Ishikawa (cell line): ENCODE data around the gene FAM124A.

Source experiments
- CEBPB ChIP-seq: IDR thresholded peaks from 2 replicates; pipeline ENCODE4 v1.6.1; 2012
- CREB1 ChIP-seq: IDR thresholded peaks from 2 replicates; pipeline ENCODE4 v1.6.1; 2012; ENCODE audit warnings: low read depth
- EGR1 ChIP-seq: IDR thresholded peaks from 2 replicates; pipeline ENCODE4 v1.6.1; 2012
- EP300 ChIP-seq: IDR thresholded peaks from 2 replicates; pipeline ENCODE4 v1.6.1; 2012; ENCODE audit warnings: borderline replicate concordance
- FOXM1 ChIP-seq: IDR thresholded peaks from 2 replicates; pipeline ENCODE4 v1.6.1; 2012; ENCODE audit warnings: low read depth, borderline replicate concordance
- MAX ChIP-seq: IDR thresholded peaks from 2 replicates; pipeline ENCODE4 v1.6.1; 2012
- NFIC ChIP-seq: IDR thresholded peaks from 2 replicates; pipeline ENCODE4 v1.6.1; 2012
- RAD21 ChIP-seq: IDR thresholded peaks from 2 replicates; pipeline ENCODE4 v1.6.1; 2012; ENCODE audit warnings: low read depth
- TAF1 ChIP-seq: IDR thresholded peaks from 2 replicates; pipeline ENCODE4 v1.6.1; 2012; ENCODE audit warnings: low read depth, mild to moderate bottlenecking
- TCF12 ChIP-seq: IDR thresholded peaks from 2 replicates; pipeline ENCODE4 v1.6.1; 2012; ENCODE audit warnings: low read depth
- TEAD4 ChIP-seq: IDR thresholded peaks from 2 replicates; pipeline ENCODE4 v1.6.1; 2012
- USF1 ChIP-seq: IDR thresholded peaks from 2 replicates; pipeline ENCODE4 v1.6.1; 2012
- YY1 ChIP-seq: IDR thresholded peaks from 2 replicates; pipeline ENCODE4 v1.6.1; 2012; ENCODE audit warnings: low read depth
- ZBTB7A ChIP-seq: IDR thresholded peaks from 2 replicates; pipeline ENCODE4 v1.6.1; 2012; ENCODE audit warnings: low read depth
- TF ChIP-seq, protein P1 (sequence below): IDR thresholded peaks from 2 replicates; pipeline ENCODE4 v1.6.1; 2012; ENCODE audit warnings: low read depth, mild to moderate bottlenecking

FAM124A gene

GRCh38 chr13:51255556-51255955 lies 33.4 kb downstream of the FAM124A start:
- TF ChIP-seq CEBPB = no peak
- TF ChIP-seq TEAD4 = no peak
- no peak for TF ChIP-seq CREB1
- no peak for TF ChIP-seq RAD21
- no peak for TF ChIP-seq FOXM1
- TF ChIP-seq MAX = no peak

DNA sequence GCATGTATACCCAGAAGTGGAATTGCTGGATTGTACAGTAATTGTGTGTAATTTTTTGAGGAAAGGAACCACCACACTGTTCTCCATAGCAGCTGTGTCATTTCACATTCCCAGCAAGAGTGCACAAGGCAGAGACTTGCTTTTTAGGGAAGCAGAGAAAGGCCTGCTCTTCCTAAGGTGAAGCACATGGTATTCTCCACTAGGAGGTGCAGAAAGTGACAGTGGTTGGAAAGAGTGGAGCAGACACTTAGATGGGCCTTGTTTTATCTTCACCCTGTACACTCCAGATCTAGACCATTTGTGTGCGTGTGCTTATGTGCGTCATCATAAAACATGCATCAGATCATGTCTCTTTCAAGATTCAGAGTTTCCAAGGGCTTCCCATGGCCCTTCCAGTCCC lies 35.0 kb downstream of the FAM124A start:
- TF ChIP-seq NFIC (no peak), CREB1 (no peak), YY1 (no peak), USF1 (no peak), TAF1 (no peak), TCF12 (no peak), CEBPB (no peak), MAX (no peak), TEAD4 (no peak), ZBTB7A (no peak), EGR1 (no peak), FOXM1 (no peak), RAD21 (no peak), EP300 (no peak)
- TF ChIP-seq, protein P1, sequence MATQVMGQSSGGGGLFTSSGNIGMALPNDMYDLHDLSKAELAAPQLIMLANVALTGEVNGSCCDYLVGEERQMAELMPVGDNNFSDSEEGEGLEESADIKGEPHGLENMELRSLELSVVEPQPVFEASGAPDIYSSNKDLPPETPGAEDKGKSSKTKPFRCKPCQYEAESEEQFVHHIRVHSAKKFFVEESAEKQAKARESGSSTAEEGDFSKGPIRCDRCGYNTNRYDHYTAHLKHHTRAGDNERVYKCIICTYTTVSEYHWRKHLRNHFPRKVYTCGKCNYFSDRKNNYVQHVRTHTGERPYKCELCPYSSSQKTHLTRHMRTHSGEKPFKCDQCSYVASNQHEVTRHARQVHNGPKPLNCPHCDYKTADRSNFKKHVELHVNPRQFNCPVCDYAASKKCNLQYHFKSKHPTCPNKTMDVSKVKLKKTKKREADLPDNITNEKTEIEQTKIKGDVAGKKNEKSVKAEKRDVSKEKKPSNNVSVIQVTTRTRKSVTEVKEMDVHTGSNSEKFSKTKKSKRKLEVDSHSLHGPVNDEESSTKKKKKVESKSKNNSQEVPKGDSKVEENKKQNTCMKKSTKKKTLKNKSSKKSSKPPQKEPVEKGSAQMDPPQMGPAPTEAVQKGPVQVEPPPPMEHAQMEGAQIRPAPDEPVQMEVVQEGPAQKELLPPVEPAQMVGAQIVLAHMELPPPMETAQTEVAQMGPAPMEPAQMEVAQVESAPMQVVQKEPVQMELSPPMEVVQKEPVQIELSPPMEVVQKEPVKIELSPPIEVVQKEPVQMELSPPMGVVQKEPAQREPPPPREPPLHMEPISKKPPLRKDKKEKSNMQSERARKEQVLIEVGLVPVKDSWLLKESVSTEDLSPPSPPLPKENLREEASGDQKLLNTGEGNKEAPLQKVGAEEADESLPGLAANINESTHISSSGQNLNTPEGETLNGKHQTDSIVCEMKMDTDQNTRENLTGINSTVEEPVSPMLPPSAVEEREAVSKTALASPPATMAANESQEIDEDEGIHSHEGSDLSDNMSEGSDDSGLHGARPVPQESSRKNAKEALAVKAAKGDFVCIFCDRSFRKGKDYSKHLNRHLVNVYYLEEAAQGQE = no peak

DNA sequence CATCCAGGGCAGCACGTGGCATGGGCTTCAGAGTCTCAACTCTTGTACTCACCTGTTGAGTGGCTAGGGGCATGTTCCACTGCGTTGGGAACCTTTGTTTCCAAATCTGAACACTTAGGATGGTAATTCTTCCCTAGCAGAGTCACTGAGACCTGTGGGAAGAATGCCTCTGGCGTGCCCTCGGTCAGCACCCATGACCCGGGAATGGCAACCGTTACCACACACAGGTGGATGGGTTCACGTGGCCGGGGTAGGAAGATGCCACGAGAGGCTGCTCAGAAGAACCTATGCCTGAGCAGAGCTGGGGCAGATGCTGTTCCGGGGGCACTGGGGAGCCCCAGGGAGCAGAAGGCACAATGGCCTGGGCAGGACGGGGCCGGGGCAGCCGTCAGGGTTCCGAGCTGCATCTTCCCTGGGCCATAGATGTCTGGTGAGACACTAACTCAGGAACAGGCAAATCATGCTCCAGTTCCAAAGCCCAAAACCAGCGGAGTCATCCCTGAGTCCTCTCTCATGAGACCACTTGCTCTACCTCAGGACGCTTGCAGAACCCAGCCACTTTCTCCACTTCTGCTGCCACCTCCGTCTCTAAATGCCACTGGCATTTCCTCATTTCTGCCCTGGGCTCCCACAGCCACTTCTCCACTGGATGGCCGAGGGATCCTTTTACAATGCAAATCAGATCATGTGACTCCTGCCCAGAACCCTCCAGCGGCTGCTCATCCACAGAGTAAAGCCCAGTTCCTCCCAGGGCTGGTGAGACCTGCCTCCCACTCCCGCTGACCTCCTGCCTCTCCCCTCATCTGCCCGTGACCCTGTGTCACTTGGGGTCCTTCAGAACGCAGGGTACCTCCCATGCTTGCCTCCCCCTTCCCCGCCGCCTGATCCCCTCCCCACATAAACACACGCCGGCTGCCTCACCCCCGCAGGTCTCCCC lies 36.7 kb downstream of the FAM124A start:
- TF ChIP-seq EGR1 (no peak), MAX (no peak), EP300 (no peak), TCF12 (no peak), USF1 (peak; percentile 86)
- TF ChIP-seq, protein P1 = no peak

- no peak for TF ChIP-seq TCF12
- TF ChIP-seq RAD21 = no peak
- TF ChIP-seq CREB1 = no peak
- TF ChIP-seq, protein P1 = no peak
- no peak for TF ChIP-seq NFIC
- TF ChIP-seq TEAD4 = no peak
- TF ChIP-seq FOXM1 = no peak
- TF ChIP-seq MAX = no peak
- TF ChIP-seq TAF1 = no peak
- no peak for TF ChIP-seq USF1
Observed at GRCh38 chr13:51260154-51260553, 38.0 kb downstream of the FAM124A start.
